Activated CD4-positive, alpha-beta T cell treated with anti-CD3 and anti-CD28 coated beads, Interleukin-2, amount 10 ng/mL, durations not matched to agents 7 days and 5 days (primary cell): ENCODE results near the gene PSME4. TPM values are rescaled to one million over a fixed set of nuclear protein-coding genes. Genes with fewer than 3 reads are reported as not detected.

Experiments used
- CTCF ChIA-PET: fragments of 350-600 bp; sonication (Branson Sonifier 250); formaldehyde crosslinking; loops from one replicate; lab custom pipeline; 2021; ENCODE audit warnings: antibody characterized with exemption; lab: Charles Lee
- POLR2A ChIA-PET: fragments of 350-600 bp; sonication (Branson Sonifier 250); formaldehyde crosslinking; loops from one replicate; lab custom pipeline; 2021; ENCODE audit warnings: antibody characterized with exemption; lab: Charles Lee
- DNase-seq: peaks from one replicate; pipeline ENCODE4 v3.0.0-alpha.2; 2020
- H3K27ac Mint-ChIP-seq: one replicate; pipeline ENCODE4 v1.8.0; 2021; ENCODE audit warnings: mild to moderate bottlenecking, moderate library complexity, mixed read lengths
- H3K27me3 Mint-ChIP-seq: one replicate; pipeline ENCODE4 v1.8.0; 2021; ENCODE audit warnings: mixed read lengths
- H3K36me3 Mint-ChIP-seq: one replicate; pipeline ENCODE4 v1.8.0; 2021; ENCODE audit warnings: low read depth, mixed read lengths
- H3K4me1 Mint-ChIP-seq: one replicate; pipeline ENCODE4 v1.8.0; 2021; ENCODE audit warnings: mixed read lengths
- H3K4me3 Mint-ChIP-seq: one replicate; pipeline ENCODE4 v1.8.0; 2021; ENCODE audit warnings: mild to moderate bottlenecking, moderate library complexity, mixed read lengths
- H3K9me3 Mint-ChIP-seq: one replicate; pipeline ENCODE4 v1.8.0; 2021; ENCODE audit warnings: mixed read lengths
- total RNA-seq, 2 experiments: library from RNA; stranded (reverse); gene quantifications; one replicate each; pipeline ENCODE4 v1.2.3, GENCODE V29; 2021

The PSME4 gene
- total RNA-seq, 2 experiments from 2014 or later = 46.7 to 50.2 TPM

GRCh38 chr2:53903011-53903410, 67.8 kb downstream of the PSME4 start:
- ChIA-PET POLR2A (no interaction called here), CTCF (no interaction called here)
- Mint-ChIP-seq H3K9me3 (no peaks in the 10 kb centered on the region), H3K27ac (no peak overlapping the region), H3K4me1 (no peaks in the 10 kb centered on the region), H3K4me3 (no peak overlapping the region), H3K27me3 (no peaks in the 10 kb centered on the region), H3K36me3 (peaks cover 47% of the 10 kb centered on the region)
- DNase-seq = no peak

DNA sequence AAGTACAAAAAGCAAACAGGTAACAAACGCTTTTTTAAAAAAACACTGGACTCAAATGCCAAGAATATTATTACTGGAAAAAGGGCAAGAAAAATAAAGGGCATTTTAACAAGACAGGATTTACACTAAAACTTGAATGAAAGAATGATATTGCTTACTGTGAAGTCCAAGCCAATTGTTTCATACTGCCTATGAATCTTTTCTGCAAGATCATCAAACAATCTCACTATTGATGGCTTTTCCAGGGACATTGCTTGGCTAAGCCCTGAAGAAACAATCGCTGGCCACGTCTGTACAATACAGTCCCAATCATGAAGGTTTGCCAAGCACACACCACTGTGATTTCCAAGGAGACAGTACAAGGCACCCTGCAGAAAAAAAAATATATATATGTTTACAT, 69.6 kb downstream of the PSME4 start:
- DNase-seq = no peak
- no peak overlapping the region for H3K27ac Mint-ChIP-seq
- no peaks in the 10 kb centered on the region for H3K27me3 Mint-ChIP-seq
- ChIA-PET CTCF (interaction anchor here (0.5 kb wide), 1 partner anchor 1709 kb away, joined by 3 read pairs; no protein-coding TSS in a partner anchor), POLR2A (no interaction called here)
- peaks cover 45% of the 10 kb centered on the region for H3K36me3 Mint-ChIP-seq
- H3K4me1 Mint-ChIP-seq = no peaks in the 10 kb centered on the region
- no peaks in the 10 kb centered on the region for H3K9me3 Mint-ChIP-seq
- no peak overlapping the region for H3K4me3 Mint-ChIP-seq

DNA sequence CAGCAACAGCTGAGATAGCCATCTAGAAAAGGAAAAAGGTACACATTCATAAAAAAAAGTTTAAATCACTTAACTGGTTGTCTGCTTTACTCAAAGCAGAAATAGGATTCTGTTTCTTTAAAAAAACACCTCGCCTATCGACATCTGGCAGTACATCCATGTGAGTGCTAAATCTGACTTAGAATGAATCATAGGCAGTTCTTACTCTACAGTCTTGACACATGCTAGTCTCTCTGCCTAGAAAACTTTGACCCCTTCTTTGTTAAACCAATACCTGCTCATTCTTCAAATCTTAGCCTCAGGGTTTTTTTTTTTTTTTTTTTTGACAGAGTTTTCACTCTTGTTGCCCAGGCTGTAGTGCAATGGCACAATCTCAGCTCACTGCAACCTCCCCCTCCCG, 73.9 kb downstream of the PSME4 start:
- POLR2A ChIA-PET = no interaction called here
- Mint-ChIP-seq H3K9me3 (no peaks in the 10 kb centered on the region), H3K27me3 (no peaks in the 10 kb centered on the region)

DNA sequence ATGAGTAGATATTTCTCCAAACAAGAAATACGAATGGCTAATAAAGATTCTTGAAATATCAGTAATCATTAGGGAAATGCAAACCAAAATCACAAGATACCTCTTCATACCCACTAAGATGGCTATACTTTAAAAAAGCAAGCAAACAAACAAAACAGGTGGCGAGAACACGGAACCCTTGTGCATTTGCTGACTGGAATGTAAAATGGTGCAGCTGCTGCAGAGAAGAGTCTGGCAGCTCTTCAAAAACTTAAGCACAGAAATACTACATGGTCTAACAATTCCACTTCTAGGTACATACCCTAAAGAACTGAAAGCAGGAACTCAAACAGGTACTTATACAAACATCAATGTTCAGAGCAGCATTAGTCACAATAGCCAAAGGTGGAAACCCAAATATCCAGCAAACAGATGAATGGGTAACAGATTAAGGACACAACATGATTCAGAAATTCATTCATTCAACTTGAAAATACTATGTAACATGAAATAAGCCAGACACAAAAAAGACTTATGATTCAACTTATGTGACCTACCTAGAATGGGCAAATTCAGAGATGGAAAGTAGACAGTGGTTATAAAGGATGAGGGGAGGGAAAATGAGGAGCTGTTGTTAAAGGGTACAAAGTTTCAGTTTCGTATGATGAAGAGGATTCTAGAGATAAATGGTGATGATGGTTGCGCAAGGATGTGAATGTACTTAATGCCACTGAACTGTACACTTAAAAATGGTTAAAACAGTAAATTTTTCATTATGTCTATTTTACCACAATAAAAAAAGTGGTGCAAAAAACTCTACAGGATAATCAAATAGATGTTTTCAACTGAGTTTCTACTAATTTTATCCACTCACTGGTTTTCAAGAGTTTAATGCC, 84.2 kb downstream of the PSME4 start:
- Mint-ChIP-seq H3K36me3 (peaks cover 72% of the 10 kb centered on the region), H3K4me3 (no peak overlapping the region), H3K9me3 (no peaks in the 10 kb centered on the region), H3K27ac (no peak overlapping the region), H3K4me1 (peaks cover 11% of the 10 kb centered on the region), H3K27me3 (no peaks in the 10 kb centered on the region)
- CTCF ChIA-PET = interaction anchor here (0.6 kb wide), 1 partner anchor 976 kb away, joined by 4 read pairs; no protein-coding TSS in a partner anchor
- POLR2A ChIA-PET = no interaction called here
- DNase-seq = no peak

More for the DNA sequence above, 73.9 kb downstream of the PSME4 start:
- H3K36me3 Mint-ChIP-seq = peaks cover 51% of the 10 kb centered on the region
- no peak overlapping the region for H3K27ac Mint-ChIP-seq
- CTCF ChIA-PET = interaction anchor here (0.7 kb wide), 1 partner anchor 559 kb away, joined by 4 read pairs; no protein-coding TSS in a partner anchor
- DNase-seq = no peak
- H3K4me1 Mint-ChIP-seq = no peaks in the 10 kb centered on the region
- H3K4me3 Mint-ChIP-seq = no peak overlapping the region

GRCh38 chr2:53884883-53885282, 85.9 kb downstream of the PSME4 start:
- Mint-ChIP-seq H3K27ac (no peak overlapping the region), H3K36me3 (peaks cover 74% of the 10 kb centered on the region), H3K4me3 (no peak overlapping the region), H3K9me3 (no peaks in the 10 kb centered on the region), H3K4me1 (peaks cover 11% of the 10 kb centered on the region), H3K27me3 (no peaks in the 10 kb centered on the region)
- ChIA-PET CTCF (interaction anchor here (1.0 kb wide), 1 partner anchor 9 kb away, joined by 4 read pairs; no protein-coding TSS in a partner anchor), POLR2A (no interaction called here)
- no peak for DNase-seq

DNA sequence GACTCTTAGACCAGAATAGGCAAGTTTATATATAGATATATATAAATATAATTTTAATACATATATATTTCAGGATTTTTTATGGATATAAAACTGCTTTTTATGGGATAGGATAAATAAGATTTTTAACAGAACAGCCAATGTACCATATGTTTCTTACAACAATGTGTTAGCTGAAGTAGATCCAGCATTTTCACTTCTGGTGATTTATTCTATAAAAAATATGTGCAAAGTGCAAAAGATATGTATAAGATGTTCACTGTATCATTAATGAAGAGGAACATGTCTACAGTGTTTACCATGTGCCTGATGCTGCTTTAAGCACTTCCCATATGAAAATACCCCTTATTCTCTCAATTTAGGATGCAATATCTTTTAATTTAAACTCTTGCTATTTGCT, 88.8 kb downstream of the PSME4 start:
- no peak overlapping the region for H3K4me3 Mint-ChIP-seq
- peaks cover 62% of the 10 kb centered on the region for H3K36me3 Mint-ChIP-seq
- DNase-seq = no peak
- no peaks in the 10 kb centered on the region for H3K9me3 Mint-ChIP-seq
- H3K4me1 Mint-ChIP-seq = peaks cover 4% of the 10 kb centered on the region
- ChIA-PET CTCF (no interaction called here), POLR2A (no interaction called here)
- no peak overlapping the region for H3K27ac Mint-ChIP-seq
- H3K27me3 Mint-ChIP-seq = no peaks in the 10 kb centered on the region

- ChIA-PET POLR2A (no interaction called here), CTCF (no interaction called here)
- no peak overlapping the region for H3K27ac Mint-ChIP-seq
- peaks cover 55% of the 10 kb centered on the region for H3K36me3 Mint-ChIP-seq
- H3K4me1 Mint-ChIP-seq = no peaks in the 10 kb centered on the region
- no peaks in the 10 kb centered on the region for H3K27me3 Mint-ChIP-seq
- H3K9me3 Mint-ChIP-seq = no peaks in the 10 kb centered on the region
- no peak for DNase-seq
- no peak overlapping the region for H3K4me3 Mint-ChIP-seq
Observed at GRCh38 chr2:53881360-53881759, 89.4 kb downstream of the PSME4 start.

- H3K36me3 Mint-ChIP-seq = peaks cover 49% of the 10 kb centered on the region
- DNase-seq = no peak
- ChIA-PET CTCF (no interaction called here), POLR2A (no interaction called here)
- H3K4me1 Mint-ChIP-seq = no peaks in the 10 kb centered on the region
- H3K4me3 Mint-ChIP-seq = no peak overlapping the region
- no peaks in the 10 kb centered on the region for H3K27me3 Mint-ChIP-seq
- H3K27ac Mint-ChIP-seq = no peak overlapping the region
- H3K9me3 Mint-ChIP-seq = no peaks in the 10 kb centered on the region
Observed at GRCh38 chr2:53880756-53881155, 90.0 kb downstream of the PSME4 start.

DNA sequence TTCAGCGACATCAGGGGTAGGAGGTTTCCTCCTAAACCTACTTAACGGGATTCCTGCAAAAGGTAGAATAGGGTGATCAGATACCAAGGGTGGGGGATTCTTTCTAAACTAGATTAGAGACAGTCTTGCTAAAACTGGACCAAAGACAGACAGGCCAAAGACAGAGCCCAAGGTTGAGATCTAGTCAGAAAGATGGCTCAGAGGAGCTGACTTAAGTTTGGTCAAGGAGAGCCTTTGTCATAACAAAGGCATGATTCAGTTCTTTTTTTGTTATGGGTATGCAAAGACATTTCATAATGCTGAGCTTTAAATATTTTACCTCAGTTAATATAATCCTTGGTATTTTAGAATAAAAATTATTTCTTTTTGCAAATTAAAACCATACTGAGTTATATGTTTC, 93.2 kb downstream of the PSME4 start:
- CTCF ChIA-PET = interaction anchor here (0.6 kb wide), 2 partner anchors 293 to 1824 kb away, joined by 3 to 4 read pairs; no protein-coding TSS in a partner anchor
- POLR2A ChIA-PET = no interaction called here
- no peak for DNase-seq
- H3K4me1 Mint-ChIP-seq = no peaks in the 10 kb centered on the region
- H3K36me3 Mint-ChIP-seq = peaks cover 37% of the 10 kb centered on the region
- H3K27me3 Mint-ChIP-seq = no peaks in the 10 kb centered on the region
- H3K9me3 Mint-ChIP-seq = no peaks in the 10 kb centered on the region
- no peak overlapping the region for H3K4me3 Mint-ChIP-seq
- peak overlapping the region; percentile 5 for H3K27ac Mint-ChIP-seq

DNA sequence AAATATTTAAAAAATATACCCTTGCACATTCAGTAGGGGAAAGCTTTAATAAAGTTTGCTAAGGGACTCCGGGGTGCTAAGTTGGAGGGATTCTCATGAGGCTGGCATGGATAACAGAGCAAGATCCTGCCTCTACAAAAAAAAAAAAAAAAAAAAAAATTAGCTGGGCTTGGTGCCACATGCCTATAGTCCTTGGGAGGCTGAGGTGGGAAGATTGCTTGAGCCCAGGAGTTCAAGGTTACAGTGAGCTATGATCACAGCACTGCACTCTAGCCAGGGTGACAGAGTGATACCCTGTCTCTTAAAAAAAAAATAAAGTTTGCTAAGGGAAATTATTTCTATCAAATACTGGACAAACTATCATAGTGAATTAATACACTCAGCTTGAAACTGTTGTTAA, 93.7 kb downstream of the PSME4 start:
- H3K4me1 Mint-ChIP-seq = no peaks in the 10 kb centered on the region
- no peaks in the 10 kb centered on the region for H3K27me3 Mint-ChIP-seq
- CTCF ChIA-PET = interaction anchor here (0.6 kb wide), 2 partner anchors 294 to 1824 kb away, joined by 3 to 4 read pairs; no protein-coding TSS in a partner anchor
- H3K27ac Mint-ChIP-seq = no peak overlapping the region
- no peak for DNase-seq
- POLR2A ChIA-PET = no interaction called here
- peaks cover 34% of the 10 kb centered on the region for H3K36me3 Mint-ChIP-seq
- H3K4me3 Mint-ChIP-seq = no peak overlapping the region
- no peaks in the 10 kb centered on the region for H3K9me3 Mint-ChIP-seq

- Mint-ChIP-seq H3K4me3 (no peak overlapping the region), H3K27ac (no peak overlapping the region), H3K36me3 (peaks cover 24% of the 10 kb centered on the region), H3K9me3 (no peaks in the 10 kb centered on the region), H3K4me1 (no peaks in the 10 kb centered on the region), H3K27me3 (no peaks in the 10 kb centered on the region)
- no peak for DNase-seq
- CTCF ChIA-PET = interaction anchor here (0.8 to 1.2 kb wide), 2 partner anchors 12 to 16 kb away, joined by 3 read pairs; no protein-coding TSS in a partner anchor
- POLR2A ChIA-PET = no interaction called here
Observed at GRCh38 chr2:53874401-53874950, 96.3 kb downstream of the PSME4 start.

- POLR2A ChIA-PET = no interaction called here
- no peaks in the 10 kb centered on the region for H3K4me1 Mint-ChIP-seq
- no peak overlapping the region for H3K27ac Mint-ChIP-seq
- H3K27me3 Mint-ChIP-seq = no peaks in the 10 kb centered on the region
- no peak for DNase-seq
- peaks cover 32% of the 10 kb centered on the region for H3K36me3 Mint-ChIP-seq
- no peak overlapping the region for H3K4me3 Mint-ChIP-seq
- no peaks in the 10 kb centered on the region for H3K9me3 Mint-ChIP-seq
- CTCF ChIA-PET = no interaction called here
Observed at GRCh38 chr2:53867773-53868172, 103.0 kb downstream of the PSME4 start.

GRCh38 chr2:53867169-53867568, 103.6 kb downstream of the PSME4 start:
- ChIA-PET POLR2A (no interaction called here), CTCF (interaction anchor here (1.4 kb wide), 1 partner anchor 12 kb away, joined by 3 read pairs; no protein-coding TSS in a partner anchor)
- Mint-ChIP-seq H3K4me1 (no peaks in the 10 kb centered on the region), H3K36me3 (peaks cover 32% of the 10 kb centered on the region), H3K4me3 (no peak overlapping the region), H3K9me3 (no peaks in the 10 kb centered on the region), H3K27ac (no peak overlapping the region), H3K27me3 (no peaks in the 10 kb centered on the region)
- DNase-seq = no peak
